ENCODE results near the gene SINHCAF. TPM values are rescaled to one million over a fixed set of nuclear protein-coding genes. Genes with fewer than 3 reads are reported as not detected.

SINHCAF gene
- total and polyA plus RNA-seq, 2 of the 8 experiments (the other 6 are each of a cell fraction or from before 2014, with no cell fraction given), result 138 to 576 TPM

DNA sequence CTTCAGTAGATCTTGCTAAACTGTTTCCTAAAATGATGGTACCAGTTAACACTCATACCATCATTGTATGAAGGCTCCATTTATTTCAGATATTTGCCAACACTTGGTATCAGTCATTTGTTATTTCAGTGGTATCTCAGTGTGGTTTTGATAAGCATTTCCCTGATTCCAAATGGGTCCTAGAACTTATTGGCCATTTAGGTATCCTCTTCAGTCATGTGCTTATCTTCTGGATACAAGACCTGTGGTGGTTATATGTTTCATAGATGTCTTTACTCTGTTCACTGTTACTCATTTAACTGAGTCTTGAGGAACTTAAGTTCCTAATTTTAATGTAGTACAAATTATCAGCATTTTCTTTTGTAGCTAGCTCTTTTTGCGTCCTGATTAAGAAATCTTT lies 13.5 kb downstream of the SINHCAF start:
- no peak overlapping the region for H3K23ac ChIP-seq (ENCODE audit: insufficient read length)
- no peaks in the 10 kb centered on the region for H3K9me3 ChIP-seq (ENCODE audit: insufficient read depth in 2 of 2, low read depth in 1 of 2, low read length in 1 of 2)
- ChIA-PET CTCF (ENCODE audit: partially characterized antibody) (interaction anchor here (1.9 kb wide), 1 partner anchor 14 kb away, joined by 5 read pairs; no protein-coding TSS in a partner anchor), POLR2A (ENCODE audit: partially characterized antibody) (interaction anchor here (0.9 to 2.9 kb wide), 3 partner anchors 11 to 14 kb away, joined by 4 to 17 read pairs (median 7); no protein-coding TSS in a partner anchor)
- H4K91ac ChIP-seq (replicated peaks; ENCODE audit: insufficient read length, low read length), result no peak overlapping the region
- no peak overlapping the region for H2BK120ac ChIP-seq (replicated peaks; ENCODE audit: low read depth, low read length)
- H3K18ac ChIP-seq (ENCODE audit: extremely low read depth, low read length), result no peak overlapping the region
- H4K5ac ChIP-seq (ENCODE audit: insufficient read length, low read depth, low read length), result no peak overlapping the region
- H3K36me3 ChIP-seq (ENCODE audit: control insufficient read depth in 2 of 4, insufficient read depth in 4 of 4, low read length in 3 of 4), result peaks cover 0 to 14% (median 1%) of the 10 kb centered on the region in 4 experiments; a peak in 4 of 8 replicates
- H2BK12ac ChIP-seq (ENCODE audit: low read depth, low read length), result no peak overlapping the region
- no peak overlapping the region for H3K9ac ChIP-seq (replicated peaks in 1 of 4; ENCODE audit: extremely low read depth in 1 of 4, low read depth in 3 of 4, low read length in 3 of 4)
- no peak overlapping the region for H3K56ac ChIP-seq (replicated peaks; ENCODE audit: insufficient read length, low read depth, low read length)
- H2BK20ac ChIP-seq (ENCODE audit: low read length), result no peak overlapping the region
- no peak overlapping the region for H2BK15ac ChIP-seq (ENCODE audit: low read length)
- no peaks in the 10 kb centered on the region; the same call in 1 of the 2 replicates for H3K79me1 ChIP-seq (ENCODE audit: low read depth, low read length)
- 94% methylated on average over 1 of the region's 1 CpG; no CpG with 5 or more reads in 1 of the 2 experiments for WGBS, 2 experiments (ENCODE audit: extremely low coverage in 1 of 2, insufficient coverage in 1 of 2, insufficient read length in 1 of 2, insufficient replicate concordance in 2 of 2, low coverage in 1 of 2, low lambda C conversion rate in 2 of 2, missing lambda C conversion rate in 1 of 2)
- H4K8ac ChIP-seq (ENCODE audit: extremely low read depth, insufficient read depth, low read length), result no peak overlapping the region
- FAIRE-seq (no peak), DNase-seq (ENCODE audit: low read depth in 1 of 2, low spot score in 2 of 2) (no peak)
- peaks cover 44 to 62% of the 10 kb centered on the region in 2 experiments for H4K20me1 ChIP-seq (replicated peaks in 1 of 2; ENCODE audit: control insufficient read depth in 1 of 2, insufficient read depth in 2 of 2, low read length in 2 of 2)
- no peak overlapping the region for H3K27ac ChIP-seq (ENCODE audit: low read depth, low read length)
- no peak overlapping the region for H3K14ac ChIP-seq (ENCODE audit: insufficient read length)
- no peak overlapping the region for H3K4ac ChIP-seq (replicated peaks; ENCODE audit: insufficient read length, low read depth, low read length)
- peaks cover 86 to 100% of the 10 kb centered on the region in 2 experiments for H3K79me2 ChIP-seq (ENCODE audit: control insufficient read depth in 1 of 2, insufficient read depth in 2 of 2, low read length in 2 of 2)
- no peaks in the 10 kb centered on the region for H3K27me3 ChIP-seq (replicated peaks in 1 of 4; ENCODE audit: control insufficient read depth in 3 of 4, extremely low read depth in 1 of 4, insufficient read depth in 3 of 4, low read length in 3 of 4)
- H3K23me2 ChIP-seq (ENCODE audit: low read depth, low read length), result no peaks in the 10 kb centered on the region
- H3K4me2 ChIP-seq (ENCODE audit: insufficient read depth in 1 of 2, low read depth in 2 of 2, low read length in 2 of 2), result no peak overlapping the region
- peaks cover 4 to 16% (median 9%) of the 10 kb centered on the region in 4 experiments for H3K4me1 ChIP-seq (replicated peaks in 1 of 4; ENCODE audit: control insufficient read depth in 3 of 4, insufficient read depth in 4 of 4, low read length in 3 of 4)
- H2AFZ ChIP-seq (ENCODE audit: low read length), result no peak overlapping the region
- H3K4me3 ChIP-seq (ENCODE audit: extremely low read depth in 1 of 4, insufficient read depth in 2 of 4, low read depth in 3 of 4, low read length in 4 of 4), result no peak overlapping the region
- H2BK5ac ChIP-seq (ENCODE audit: low read depth, low read length), result no peak overlapping the region
- no peak overlapping the region for H2AK5ac ChIP-seq (ENCODE audit: low read depth, low read length)
- no peak for TF ChIP-seq EZH2 (IDR thresholded peaks at IDR 0.05; ENCODE audit: low read depth, low read length, severe bottlenecking)
- no peak for TF ChIP-seq KDM4A (IDR thresholded peaks at IDR 0.05; ENCODE audit: low read depth, low read length, severe bottlenecking)
- no peak for TF ChIP-seq RAD21 (IDR thresholded peaks at IDR 0.05 in 1 of 2, conservative IDR thresholded peaks at IDR 0.05 in 1 of 2; ENCODE audit: low read depth in 2 of 2, low read length in 2 of 2)
- no peak for TF ChIP-seq YY1 (IDR thresholded peaks at IDR 0.05; ENCODE audit: low read depth, low read length)
- TF ChIP-seq KDM1A (IDR thresholded peaks at IDR 0.05; ENCODE audit: borderline replicate concordance, low read length), result no peak
- TF ChIP-seq SP2 (IDR thresholded peaks at IDR 0.05; ENCODE audit: low read length), result no peak
- no peak for TF ChIP-seq ASH2L (IDR thresholded peaks at IDR 0.05; ENCODE audit: low read length)
- no peak for TF ChIP-seq JUND (IDR thresholded peaks at IDR 0.05; ENCODE audit: low read length)
- no peak for TF ChIP-seq SUZ12 (IDR thresholded peaks at IDR 0.05; ENCODE audit: low read length)
- no peak for TF ChIP-seq ZNF274 (IDR thresholded peaks at IDR 0.05; ENCODE audit: borderline replicate concordance, extremely low read depth, low read length)
- TF ChIP-seq TBP (IDR thresholded peaks at IDR 0.05; ENCODE audit: low read depth, low read length), result no peak
- TF ChIP-seq RFX5 (IDR thresholded peaks at IDR 0.05; ENCODE audit: borderline replicate concordance, low read depth, low read length), result no peak
- no peak for TF ChIP-seq FOSL1 (IDR thresholded peaks at IDR 0.05; ENCODE audit: insufficient read depth, low read depth, low read length)
- TF ChIP-seq RNF2 (IDR thresholded peaks at IDR 0.05; ENCODE audit: borderline replicate concordance, low read depth, low read length, missing control alignments, poor library complexity, severe bottlenecking), result no peak
